Measurements from ENCODE around the gene SH2D5.
A peak's percentile ranks its signal among the peaks of the same experiment; 100 is the strongest.

Gene SH2D5

DNA sequence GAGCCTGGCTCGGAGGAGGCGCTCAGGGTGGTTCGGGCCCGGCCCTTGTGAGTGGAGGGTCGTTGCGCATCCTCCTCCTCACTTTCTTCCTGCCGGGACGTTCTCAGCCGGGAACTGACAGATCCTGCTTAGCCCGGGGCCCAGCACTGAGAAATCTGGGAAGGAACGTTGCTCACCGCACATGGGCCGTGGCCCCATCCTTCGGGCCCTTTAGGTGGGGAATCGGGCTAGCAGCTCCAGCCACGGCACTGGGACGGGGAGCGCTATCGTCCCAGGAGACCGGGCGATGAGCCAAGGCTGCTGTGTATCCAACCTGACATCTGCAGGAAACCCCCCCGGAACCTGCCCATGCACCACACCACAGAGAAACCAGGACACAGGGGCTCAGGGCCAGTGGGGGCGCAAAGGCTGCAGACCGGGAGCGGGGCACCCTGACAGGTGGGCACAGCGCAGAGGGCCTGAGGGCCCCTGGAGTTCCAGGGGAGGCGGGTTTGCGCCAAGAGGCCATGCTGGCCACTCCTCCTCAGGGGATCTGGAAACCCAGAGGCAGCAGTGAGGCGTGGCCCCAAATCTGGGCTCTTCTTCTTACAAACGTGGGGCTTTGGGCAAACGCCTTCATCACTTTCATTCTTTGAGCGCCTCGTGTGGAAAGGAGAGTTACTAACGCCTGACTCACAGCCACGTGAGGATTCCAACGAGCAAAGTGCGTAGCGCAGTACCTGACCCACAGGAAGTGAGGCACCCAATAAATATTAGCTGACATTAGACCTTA, at the start of gene SH2D5:
Gene SH2D5, minus strand, starts transcription at position 116 of the 772 bp plus-strand sequence. CDS start 4,659 bp downstream, outside the sequence.
- DNase-seq = peak; percentile 94 to 95

DNA sequence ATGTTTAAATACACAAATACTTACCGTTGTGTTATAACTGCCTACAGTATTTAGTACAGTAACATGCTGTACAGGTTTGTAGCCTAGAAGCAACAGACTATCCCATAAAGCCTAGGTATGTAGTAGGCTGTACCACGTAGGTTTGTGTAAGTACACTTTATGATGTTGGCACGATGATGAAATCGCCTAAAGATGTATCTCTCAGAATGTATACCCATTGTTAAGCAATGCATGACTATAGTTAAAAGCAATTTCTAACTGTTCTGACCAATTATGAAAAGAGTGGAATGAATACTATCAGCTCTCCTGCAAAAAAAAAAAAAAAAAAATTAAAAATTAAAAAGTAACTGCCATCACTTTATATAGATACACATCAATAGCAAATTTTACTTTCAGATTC, 43.2 kb upstream of the SH2D5 start:
- DNase-seq = no peak

DNA sequence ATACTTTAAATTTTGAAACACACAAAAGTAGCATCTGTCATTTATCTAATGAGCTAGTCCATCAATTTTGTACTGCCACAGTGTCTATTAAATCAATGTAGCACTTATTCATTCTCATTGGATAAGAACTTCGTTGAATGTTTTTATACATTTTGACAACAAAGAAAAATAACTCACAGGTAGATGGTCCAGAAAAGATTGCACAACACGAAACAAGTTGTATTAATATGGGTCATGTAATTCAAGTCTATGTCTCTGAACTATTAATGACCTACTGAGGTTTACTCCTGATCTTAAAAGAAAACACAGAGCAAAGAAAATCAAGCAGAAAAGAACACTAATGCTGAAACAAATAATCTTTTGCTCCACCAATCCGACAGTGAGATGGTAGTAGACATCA, 39.3 kb upstream of the SH2D5 start:
- DNase-seq = no peak

DNA sequence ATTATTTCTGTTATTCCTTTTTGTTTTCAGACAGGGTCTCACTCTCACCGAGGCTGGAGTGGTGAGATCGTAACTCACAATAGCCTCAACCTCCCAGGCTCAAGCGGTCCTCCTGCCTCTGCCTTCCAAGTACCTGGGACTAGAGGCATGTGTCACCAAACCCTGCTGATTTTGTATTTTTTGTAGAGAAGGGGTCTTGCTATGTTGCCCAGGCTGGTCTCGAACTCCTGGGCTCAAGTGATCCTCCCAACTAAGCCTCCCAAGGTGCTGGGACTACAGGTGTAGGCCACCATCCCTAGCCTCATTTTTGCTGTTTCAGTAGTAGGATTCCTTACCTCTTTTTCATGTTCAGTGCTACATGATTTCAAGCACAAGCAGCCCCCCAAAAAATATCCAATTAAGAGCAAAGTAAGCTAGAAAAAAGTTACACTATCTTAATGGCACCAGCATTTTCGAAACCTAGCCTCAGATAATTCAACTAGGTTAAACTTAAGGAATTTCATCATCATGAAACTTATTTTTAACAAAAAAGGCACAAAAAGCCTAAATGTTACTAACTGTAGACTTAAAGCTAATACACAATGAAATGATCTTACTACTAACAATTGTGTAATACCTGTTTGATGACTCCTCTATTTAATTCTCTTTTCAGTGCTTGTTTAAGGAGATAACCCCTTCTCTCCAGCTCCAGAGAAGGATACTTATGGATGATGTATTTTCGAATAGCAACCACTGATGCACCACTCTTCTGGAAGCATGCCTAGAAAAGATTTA, 38.0 kb upstream of the SH2D5 start:
- DNase-seq = no peak

DNA sequence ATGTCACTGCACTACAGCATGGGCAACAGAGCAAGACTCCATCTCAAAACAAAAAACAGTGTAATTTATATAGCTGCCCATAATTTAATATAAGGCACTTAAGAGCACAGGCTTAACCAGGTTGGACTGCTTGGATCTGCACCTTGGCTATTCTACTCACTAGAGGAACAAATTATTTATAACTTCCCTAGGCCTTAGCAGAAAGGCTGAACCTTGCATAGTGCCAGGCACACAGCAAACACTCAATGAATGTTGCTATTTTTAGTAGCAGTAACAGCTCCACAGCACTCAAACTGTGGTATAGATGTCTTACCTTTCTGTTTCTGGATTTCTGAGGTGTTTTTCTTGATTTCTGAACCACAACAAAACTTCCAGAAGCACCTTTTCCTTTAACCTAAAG, 34.8 kb upstream of the SH2D5 start:
- no peak for DNase-seq

DNA sequence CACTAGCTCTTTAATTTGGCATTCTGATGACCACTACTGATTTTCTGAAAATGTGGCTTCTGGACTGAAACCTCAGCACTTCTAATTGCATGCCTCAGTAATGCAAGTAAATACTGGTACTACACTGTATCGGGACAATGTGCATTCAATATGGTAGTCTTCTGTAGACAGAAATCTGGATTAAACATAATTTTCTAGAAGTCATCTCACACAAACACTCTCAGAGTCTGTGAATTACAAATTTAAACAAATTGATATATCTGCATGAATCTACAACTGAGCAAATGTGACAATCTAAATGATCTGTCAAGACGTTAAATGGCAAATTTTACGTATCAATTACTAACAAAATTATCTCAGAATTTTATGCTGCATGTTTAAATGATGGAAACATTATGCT, 30.9 kb upstream of the SH2D5 start:
- DNase-seq = no peak

DNA sequence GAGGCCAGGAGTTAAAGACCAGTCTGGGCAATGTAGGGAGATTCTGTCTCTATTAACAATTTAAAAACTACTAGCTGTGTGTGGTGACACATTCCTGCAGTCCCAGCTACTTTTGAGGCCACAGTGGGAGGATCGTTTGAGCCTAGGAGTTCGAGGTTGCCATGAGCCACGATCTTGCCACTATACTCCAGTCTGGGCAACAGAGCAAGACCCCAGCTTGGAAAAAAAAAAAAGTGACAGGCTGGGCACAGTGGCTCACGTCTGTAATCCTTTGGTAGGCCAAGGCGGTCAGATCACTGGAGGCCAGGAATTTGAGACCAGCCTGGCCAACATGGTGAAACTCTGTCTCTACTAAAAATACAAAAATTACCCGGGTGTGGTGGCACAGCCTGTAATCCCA, 27.8 kb upstream of the SH2D5 start:
- no peak for DNase-seq

DNA sequence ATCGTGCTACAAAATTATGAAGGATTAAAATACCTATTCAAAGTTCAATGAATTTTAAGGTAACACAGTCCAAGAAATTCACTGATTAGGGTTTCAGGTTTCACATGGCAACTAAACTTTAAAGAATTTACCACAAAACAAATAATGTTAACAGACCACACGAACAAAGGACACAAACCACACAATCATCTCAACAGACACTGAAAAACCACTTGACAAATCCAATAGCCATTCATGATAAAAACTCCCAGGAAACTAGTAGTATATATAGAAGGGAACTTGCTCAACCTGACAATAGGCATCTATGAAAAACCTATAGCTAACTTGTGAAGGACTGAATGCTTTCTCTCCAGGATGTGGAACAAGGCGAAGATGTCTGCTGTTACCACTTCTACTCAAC, 21.1 kb upstream of the SH2D5 start:
- no peak for DNase-seq

DNA sequence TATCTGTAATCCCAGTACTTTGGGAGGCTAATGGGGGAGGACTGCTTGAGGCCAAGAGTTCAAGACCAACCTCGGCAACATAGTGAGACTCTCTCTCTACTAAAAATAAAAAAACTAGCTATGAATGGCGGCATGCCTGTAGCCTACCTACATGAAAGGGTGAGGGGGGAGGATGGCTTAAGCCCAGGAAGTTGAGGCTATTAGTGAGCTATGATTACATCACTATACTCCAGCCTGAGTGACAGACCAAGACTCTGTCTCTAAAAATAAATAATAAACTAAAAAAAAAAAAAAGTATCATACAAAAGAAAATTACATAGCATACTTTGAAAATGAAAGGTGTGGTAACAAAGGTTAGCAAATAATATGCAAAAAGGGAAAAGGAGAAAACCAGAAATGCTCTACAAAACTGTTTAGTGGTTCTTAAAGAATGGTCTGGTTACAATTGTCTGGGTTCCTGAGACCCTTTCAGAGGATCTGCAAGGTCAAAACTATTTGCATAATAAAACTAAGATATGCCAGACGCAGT, 19.0 kb upstream of the SH2D5 start:
- no peak for DNase-seq

DNA sequence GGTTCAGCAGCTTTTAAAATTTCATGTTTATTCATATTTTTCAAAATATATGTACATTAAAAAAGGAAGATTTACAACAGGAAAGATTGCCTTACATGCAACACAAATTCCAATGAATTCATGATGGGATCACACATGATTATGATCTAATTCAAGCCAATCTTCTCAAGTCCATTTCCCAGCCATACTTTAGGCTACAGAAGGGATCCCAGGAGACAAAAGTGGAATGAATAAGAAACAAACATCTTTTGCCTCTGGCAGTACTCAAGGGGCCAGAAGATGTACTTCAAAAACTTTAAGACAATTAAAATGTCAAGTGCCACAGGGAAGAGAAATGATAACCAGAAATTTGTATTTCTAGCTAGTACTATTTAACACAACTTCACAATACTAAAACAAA, 10.2 kb upstream of the SH2D5 start:
- DNase-seq = no peak

DNA sequence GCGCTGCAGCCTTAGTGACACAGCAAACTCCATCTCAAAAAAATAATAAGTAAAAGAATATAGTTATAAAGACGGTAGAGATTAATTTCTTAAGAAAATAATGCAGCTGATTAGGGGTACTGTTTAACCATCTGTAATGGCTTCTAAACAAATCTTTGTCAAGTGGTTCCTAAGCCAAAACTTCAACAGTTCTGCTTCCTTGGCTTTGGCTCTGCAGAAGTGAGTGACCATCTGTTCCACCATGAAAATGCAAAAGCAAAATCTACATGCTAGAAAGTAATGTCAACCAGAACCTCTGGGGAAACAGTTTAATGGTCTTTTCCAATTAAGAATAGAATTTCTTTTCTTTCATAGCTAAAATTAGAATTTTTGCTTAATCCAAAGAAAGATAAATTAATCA, 8.3 kb upstream of the SH2D5 start:
- no peak for DNase-seq

DNA sequence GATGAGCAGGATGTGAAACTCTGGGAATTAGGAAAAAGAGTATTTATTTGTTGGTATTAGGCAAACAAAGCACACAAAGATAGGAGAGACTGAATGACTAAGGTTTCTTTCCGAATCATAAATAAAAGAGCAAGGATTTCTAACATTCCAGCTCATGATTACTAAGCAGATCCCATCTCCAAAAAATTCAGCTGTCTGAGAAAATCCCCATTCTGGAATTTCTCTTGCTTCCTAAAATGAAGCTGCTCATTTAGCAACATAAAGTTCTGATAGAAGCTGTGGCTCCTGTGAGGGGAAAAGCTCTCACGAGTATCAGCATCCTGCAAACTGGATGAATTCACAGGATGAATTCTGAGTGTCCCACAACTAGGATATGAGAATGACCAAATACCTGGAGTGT, 6.7 kb upstream of the SH2D5 start:
- no peak for DNase-seq

DNA sequence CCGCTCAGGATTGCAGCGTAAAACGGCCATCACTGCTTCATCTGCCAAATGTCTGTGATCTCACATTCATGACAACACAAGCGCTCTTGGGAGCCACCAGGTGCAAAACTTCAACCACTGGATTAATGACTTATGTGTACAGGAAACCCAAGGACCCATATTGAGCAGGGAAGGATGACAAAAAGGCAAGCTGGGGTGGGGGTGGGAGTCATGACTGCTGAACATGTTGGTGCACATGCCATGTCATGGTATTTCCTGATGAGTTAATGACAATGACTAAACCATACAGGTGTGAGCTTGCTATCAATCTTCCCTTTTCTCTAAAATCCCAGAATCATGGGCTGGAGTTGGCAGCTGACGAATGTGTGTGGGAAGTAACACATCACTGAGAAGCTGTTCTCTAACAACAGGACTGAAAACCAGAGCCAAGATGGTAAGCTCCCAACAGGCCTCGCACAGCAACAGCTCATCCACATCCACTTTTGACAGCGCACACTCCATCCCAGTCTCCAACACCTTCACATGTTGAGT, 3.1 kb upstream of the SH2D5 start:
- no peak for DNase-seq

DNA sequence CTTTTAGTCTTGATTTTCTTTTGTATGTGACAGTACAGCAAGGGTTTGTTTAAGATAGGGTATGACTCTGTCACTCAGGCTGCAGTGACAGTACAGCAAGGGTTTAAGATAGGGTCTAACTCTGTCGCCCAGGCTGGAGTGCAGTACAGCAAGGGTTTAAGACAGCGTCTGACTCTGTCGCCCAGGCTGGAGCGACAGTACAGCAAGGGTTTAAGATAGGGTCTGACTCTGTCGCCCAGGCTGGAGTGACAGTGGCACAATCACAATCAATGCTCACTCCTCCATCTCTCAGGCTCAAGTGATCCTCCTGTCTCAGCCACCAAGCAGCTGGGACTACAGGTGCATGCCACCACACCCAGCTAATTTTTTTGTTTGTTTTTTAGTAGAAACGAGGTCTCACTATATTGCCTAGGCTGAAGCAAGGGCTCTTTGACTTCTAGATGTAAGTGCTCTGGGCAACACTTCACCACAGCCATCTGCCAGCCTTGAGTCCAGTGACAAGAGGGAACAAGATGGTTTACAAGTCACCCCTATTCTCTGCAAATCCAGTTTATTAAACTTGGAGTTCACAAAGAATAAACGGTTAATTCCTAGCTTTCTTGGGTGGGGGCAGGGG, 965 bp upstream of the SH2D5 start:
- DNase-seq = no peak

DNA sequence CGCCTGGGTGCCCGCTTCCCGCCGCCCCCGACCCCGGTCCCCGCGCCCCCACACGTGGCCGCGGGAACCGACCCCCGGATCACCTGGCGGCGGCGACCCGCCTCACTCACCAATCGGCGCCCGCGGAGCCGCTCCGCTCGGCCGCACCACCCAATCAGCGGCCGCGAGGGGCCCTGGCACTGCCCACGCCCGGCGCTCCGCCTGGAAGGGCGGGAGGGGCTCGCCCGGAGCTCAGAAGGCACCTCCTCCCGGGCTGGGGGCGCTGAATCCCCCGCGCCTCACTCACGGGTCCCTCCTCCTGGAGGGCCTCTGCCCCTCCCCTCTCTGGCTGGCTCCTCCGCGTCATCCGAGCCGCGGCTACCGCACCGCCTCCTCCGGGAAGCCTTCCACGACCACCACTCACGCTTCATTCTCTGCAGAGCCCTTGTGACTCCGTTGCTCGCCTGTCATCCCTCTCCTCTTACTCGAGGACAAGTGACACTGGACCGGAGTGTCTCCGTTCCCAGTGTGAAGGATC, 374 bp downstream of the SH2D5 start:
- peak; percentile 54 to 62 for DNase-seq

DNA sequence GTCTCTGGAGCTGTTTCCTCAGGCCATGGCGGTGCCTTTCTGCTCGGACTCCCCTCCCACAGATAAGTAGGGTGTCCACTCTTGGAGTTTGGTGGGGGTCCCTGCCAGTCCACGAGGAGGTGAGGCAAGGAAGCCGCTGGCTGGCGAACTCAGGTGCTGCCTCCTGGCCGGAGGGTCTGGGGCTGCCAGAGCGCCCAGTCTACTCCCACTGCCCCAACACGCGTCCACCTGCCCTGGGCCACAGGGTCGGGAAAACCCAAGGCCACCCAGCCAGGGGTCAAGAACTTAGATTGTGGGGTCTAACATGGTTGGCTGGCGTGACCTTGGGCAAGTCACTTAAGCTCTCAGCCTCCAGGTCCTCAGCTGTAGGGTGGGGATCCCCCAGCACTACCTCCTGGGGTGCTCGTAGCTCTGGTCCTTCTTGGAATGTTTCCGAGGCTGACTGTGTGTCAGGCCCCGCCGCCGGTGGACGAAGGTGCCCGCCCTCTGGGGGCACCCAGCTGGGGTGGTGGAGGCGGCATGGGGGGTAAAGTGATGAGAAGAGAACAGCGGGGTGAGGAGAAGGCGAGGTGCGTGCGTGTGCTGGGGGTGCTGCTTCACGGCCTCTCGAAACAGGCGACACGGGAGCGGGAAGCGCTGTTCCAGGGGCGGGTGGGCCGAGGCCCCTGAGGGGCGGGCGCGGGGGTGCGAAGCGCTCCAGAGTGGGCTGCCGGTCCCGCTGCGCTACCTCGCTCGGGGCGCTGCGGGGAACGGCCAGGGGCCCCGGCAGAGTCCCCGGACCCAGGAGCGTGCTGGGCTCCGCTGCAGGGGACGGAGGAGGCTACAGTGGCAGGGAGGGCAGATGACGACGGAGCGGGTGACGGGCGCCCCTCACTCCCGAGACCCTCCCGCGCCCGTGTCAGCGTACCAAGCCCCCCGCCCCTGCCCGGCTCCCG, 1.2 kb downstream of the SH2D5 start:
- DNase-seq = no peak

DNA sequence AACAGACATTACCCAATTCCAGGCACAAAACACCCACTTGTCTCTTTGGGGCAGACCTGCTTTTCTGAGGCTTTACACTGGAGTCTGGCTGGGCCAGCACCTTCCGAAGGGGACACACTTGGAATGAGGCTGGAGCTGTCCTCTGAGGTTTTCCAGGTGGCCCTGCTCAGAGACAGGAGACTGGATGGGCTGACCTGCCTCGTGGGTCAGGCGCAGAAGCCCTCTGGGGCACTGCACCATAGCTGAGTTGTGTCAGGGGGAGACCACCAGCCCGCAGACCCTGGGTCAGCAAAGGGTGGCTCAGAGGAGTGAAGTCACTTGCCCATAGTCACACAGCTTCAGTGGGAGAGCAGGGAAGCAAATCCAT, 1.8 kb downstream of the SH2D5 start:
- no peak for DNase-seq

DNA sequence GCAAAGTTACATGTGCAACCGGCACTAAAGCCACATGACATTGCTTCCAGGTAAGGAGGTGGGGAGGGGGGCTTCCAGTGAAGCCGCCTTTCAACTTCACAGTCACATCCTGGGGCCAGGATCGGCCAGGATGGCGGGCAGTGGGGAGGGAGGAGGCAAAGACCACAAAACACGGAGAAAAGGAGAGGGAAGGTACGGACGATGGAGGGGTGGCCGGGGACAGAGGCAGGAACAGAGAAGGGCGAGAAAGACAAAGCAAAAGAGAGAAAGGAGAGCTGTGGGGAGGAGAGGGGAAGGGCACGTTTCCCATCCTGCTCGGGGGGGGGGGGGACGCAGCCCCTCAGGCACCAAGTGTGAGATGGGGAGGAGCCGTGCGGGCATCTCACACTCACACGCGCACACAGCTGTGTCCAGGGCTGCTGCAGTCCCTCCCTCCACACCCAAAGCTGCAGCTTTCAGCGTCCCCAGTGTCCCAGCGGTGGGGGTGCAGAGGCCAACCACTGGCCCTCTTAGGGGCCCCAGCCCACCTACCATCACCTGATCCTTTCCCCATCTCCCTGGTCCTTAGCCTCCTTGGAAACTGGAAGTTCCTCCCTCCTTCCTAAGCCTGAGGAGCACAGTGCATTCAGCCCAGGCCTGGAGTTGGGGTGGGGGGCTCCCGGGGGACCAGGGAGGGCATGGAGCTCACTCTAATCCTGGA, 2.4 kb downstream of the SH2D5 start:
- DNase-seq = no peak

DNA sequence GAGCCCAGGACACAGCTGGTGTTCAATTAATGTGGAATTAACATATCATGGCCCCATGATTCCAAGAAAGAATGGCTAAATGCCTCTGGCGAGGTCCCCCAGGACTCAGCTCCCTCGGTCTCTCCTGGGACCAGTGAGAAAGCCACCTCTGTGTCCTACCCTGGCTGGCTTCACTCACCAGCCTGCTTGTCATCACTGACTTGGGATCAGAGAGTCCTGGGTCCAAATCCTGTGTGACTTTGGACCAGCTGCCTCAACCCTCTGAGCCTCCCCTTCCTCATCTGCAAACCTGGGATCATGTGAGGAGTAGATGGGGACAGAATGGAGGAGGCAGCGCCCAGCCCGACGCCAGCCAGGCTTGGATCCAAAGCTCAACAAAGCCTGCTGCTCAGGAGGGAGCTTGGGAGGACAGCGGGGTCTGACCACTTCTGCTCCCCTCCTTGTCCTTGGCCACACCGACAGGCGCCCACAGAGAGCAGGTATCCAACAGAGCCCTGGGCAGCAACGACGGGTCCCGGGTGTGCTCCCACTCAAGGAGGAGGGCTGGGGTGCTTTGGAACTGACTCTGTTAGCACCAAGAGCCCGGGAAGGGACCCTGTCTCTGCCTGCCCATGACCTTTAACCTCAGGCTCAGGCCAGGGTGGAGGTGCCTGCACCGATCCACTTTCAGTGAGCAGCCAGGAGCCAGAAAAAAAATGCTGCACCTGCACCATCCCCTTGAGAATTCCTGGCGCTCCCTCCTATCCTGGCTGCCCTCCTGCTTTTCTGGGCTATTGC, 3.2 kb downstream of the SH2D5 start:
- no peak for DNase-seq

DNA sequence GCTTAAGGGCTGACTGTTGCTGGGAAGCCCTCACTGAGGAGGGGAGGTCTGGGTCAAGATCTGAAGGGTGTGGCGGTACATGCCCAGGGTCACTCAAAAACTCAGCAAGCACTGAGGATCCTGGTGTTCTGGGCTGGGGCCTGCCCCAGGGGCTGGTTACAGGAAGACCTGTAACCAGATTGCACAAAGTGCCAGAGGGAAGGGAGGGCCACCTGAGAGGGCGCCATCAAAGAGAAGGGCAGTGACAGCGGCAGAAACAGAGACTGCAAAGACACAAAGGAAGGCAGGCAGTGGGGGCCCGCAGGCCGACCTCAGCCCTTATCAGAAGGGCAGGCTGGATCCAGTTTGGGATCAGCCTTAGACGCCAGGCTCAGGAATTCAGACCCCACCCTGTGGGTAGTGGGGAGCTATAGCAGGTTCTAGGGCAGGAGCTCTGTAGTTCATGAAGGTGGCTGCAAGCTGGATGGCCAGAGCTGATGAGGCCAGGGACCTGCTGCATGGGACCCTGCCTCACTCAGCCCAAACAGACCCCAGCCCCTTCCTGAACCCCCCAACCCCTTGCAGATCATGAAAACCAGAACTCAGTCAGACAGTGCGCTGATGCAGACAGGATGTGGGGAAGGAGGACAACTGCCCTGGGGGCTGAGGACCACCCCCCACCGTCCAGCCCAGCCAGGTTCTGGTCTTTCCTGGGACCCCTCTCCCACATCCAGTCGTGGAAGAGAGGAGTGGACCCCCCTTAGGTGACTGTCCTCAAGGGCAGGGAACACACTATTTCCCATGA, 3.9 kb downstream of the SH2D5 start:
- DNase-seq = no peak

Data from SW 1271 (cell line).